NCI-H1417 treated with DMSO at 0.1 percent for 48 hours (cell line): ENCODE measurements around the gene NLRX1.
"Not testable (repeated sequence)": the region's sequence is repeated elsewhere in the genome, so short reads cannot be mapped to it uniquely, and the experiment has no call there.

Experiments
- DNase-seq: peaks from one replicate; lab custom pipeline; 2025; lab: John Stamatoyannopoulos, UW

NLRX1 gene

DNA sequence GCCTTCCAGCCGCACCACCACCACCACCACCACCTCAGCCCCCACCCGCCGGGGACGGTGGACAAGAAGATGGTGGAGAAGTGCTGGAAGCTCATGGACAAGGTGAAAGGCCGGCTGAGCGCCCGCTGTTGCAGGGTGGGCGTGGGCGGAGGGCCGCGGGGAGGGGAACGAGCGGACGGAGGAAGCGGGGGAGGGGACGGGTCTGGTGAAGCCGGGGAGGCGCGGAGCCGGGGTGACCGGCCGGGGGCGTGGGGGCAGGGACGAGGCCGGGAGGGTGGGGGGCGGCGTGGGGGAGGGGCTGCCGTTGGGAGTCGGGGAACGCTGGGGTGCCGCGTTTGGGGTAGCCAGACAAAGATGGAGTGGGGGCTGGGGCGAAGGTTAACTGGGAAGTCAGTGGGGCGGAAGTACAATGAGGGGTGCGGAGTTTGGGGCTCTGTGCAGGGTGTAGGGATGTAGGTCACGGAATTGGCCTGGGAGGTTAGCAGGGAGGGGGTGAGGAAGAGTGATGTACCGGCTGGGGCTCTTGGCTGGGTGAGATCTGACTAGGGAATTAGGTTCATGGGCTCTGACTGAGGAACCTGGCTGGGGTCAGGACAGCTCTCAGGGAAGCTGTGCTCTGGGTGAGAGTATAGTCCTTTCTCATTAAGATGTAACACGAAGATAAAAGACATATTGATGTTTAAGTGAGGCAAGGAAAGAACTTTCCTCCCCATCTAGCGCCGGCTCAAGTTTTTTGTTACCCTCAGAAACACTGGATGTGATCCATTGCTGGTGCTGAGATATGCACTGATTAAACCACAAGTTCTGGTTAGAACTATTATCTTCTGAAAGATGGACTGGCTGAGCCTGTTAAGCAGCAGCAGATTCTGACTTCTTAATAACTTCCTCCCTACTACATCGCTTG is 38.2 kb downstream of the NLRX1 start:
- DNase-seq: no peak

DNA sequence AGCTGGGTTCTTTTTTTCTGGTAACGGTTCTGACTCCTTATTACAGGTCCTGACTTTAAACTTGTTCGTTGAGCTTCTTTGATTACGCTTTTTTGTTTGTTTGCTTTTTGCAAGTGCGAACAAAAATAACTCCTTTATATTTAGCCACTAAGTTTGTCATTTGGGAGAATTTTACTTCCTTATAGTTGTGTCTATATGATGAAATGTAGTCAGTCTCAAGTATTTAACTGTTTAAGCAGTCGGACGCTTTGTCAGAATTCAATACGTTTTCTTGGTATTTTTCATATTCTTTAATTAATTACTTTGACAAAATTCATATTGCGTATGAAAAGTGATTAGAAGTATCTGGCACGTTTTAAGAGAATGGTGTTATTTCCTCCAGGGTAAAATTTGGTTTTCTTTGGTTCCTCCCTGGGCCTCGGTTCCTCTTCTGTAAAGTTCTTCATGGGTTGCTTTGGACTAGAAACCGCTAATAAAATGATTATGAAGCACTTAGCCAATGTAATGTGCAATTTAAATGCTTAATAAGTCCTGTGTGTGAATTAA is 39.0 kb downstream of the NLRX1 start:
- no peak for DNase-seq

DNA sequence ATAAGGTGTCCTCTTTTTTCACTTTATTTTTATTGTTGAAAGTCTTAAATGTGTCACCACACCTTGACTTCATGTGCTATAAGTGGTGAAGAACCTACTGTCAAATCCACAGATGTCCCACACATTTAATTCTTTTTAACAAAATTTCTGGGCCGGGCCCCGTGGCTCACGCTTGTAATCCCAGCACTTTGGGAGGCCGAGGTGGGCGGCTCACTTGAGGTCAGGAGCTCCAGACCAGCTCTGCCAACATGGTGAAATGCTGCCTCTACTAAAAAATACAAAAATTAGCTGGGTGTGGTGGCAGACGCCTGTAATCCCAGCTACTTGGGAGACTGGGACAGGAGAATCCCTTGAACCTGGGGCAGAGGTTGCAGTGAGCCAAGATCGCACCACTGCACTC is 40.7 kb downstream of the NLRX1 start:
- DNase-seq: no peak

DNA sequence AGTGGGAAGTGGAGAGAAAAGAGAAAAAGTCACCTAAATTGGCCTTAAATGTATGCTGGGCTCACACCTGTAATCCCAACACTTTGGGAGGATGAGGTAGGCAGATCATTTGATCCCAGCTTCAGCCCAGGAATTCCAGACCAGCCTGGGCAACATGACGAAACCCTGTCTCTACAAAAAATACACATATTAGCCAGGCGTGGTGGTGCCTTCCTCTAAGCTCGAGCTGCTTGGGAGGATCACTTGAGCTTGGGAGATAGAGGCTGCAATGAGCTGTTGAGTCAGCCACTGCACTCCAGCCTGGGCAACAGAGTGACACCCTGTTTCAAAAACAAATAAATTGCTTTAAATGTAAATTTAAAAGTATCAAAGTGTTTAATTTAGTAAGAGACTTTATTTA is 41.5 kb downstream of the NLRX1 start:
- no peak for DNase-seq

GRCh38 chr11:119218141-119218878 is 49.8 kb downstream of the NLRX1 start:
- no peak for DNase-seq

GRCh38 chr11:119222308-119222707 is 53.8 kb downstream of the NLRX1 start:
- DNase-seq: peak; percentile 37

GRCh38 chr11:119222891-119223290 is 54.4 kb downstream of the NLRX1 start:
- no peak for DNase-seq

GRCh38 chr11:119223856-119224255 is 55.3 kb downstream of the NLRX1 start:
- DNase-seq: no peak

DNA sequence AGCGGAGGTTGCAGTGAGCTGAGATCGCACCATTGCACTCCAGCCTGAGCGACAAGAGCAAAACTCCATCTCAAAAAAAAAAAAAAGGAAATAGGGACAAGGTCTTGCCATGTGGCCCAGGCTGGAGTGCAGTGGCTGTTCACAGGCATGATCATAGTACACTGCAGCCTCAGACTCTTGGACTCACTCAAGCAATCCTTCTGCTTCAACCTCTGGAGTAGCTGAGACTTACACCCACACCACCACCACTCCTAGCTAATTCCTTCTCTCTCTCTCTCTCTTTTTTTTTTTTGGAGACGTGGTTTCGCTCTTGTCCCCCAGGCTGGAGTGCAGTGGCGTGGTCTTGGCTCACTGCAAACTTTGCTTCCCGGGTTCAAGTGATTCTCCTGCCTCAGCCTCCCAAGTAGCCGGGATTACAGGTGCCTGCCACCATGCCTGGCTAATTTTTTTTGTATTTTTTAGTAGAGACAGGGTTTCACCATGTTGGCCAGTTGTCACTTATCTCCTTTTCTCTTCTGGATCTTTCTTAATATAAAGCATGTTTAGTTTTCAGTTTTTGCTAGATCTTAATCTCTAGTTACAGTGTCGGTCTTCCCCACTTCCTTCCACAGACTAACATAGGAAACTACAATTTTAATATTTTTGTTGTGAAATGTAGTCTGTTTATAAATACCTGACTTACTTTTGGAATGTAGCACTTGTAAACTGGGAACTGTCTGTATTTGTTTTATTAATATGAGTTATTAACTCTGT is 60.2 kb downstream of the NLRX1 start:
- not testable (repeated sequence) for DNase-seq

DNA sequence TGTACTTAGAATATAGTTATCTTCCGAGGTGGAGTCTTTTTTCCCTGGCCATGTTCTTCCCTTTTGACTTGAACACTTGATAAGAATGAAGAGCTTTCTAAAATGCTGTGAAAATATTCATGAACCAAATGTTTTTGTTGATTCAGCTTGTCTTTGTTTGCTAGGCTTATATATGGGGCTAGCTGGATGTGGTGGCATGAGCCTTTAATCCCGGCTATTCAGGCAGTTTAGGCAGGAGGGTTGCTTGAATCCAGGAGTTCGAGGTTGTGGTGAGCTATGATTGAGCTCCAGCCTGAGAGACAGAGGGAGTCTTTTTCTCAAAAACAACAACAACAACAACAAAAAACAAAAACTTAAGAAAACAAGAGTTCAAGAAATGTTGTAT is 60.8 kb downstream of the NLRX1 start:
- DNase-seq: no peak

GRCh38 chr11:119229741-119230140 is 61.2 kb downstream of the NLRX1 start:
- no peak for DNase-seq
